HG03520 (cell line): Measurements from ENCODE around the gene CBLIF.
"Not testable (repeated sequence)": the region's sequence is repeated elsewhere in the genome, so short reads cannot be mapped to it uniquely, and the experiment has no call there.

Experiments used
- ATAC-seq: cut with Tn5 transposase; IDR thresholded peaks from one replicate; pipeline ENCODE4 v1.9.1; 2021; ENCODE audit warnings: mild to moderate bottlenecking, moderate library complexity; ENCODE audit not compliant: unreplicated experiment

The CBLIF gene

DNA sequence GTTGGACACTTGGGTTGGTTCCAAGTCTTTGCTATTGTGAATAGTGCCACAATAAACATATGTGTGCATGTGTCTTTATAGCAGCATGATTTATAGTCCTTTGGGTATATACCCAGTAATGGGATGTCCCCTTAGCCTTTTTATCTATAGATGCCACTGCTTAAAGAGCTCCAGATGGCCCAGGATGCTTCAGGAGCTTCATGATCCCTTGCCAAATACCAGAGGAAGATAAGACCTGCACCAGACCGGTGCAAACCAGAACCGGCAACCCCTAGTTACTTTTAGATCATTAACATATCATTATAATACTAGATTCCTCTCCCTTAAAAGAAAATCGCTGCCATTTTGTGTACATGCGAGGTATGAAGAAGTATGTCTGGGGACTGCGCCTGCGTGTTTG lies 3.1 kb upstream of the CBLIF start:
- ATAC-seq: not testable (repeated sequence)

DNA sequence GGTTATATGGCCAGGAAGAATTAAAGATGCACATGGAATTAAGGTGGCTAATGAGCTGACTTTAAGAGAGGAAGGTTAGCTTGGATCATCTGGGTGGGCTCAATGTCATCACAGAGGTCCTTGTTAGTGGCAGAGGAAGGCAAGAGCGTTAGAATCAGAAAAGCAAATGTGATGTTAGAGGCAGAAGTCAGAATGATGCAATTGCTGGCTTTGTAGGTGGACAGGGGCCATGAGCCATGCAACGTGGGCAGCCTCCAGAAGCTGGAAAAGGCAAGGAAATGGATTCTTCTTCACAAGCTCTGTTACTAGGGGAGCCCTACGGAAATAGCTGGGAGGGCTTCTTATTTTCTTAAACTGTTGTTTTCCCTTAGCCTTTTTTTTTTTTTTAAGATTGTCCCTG lies 2.3 kb upstream of the CBLIF start:
- ATAC-seq: no peak

DNA sequence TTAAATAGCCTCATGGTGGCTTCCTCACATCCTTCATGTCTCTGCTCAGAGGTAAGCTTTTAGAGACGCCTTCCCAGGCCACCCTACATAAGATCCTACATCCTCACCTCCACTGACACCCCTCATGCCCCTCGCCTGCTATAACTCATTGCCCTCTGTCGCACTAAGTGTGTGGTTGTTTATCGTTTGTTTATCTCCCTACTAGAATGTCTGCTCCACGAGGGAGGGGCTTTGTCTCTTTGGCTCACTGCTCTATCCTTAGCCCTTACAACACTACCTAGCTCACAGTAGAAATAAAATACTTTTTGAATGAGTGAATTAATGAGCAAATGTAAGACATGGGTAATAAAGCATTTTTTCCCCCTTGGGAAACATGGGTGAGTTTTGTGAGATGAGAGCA lies 1.3 kb upstream of the CBLIF start:
- ATAC-seq: no peak

DNA sequence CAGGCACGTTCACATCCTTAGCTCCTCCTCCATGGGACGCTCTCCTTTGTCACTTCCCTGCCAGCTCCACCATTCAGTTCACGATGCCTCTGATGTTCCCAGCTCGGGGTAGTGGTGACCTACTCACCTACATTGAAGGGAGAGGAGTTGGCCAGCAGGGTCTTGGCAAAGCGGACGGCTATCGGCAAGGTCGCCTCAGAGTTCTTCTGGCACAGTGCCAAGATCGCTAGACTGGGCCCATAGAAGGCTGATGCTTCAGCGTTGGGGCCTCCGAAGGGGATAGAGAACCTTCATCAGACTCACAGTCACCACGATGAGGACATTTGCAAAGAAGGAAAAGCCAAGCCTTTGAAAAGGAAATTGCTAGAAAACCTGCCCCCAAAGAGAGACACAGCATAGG lies 3.0 kb downstream of the CBLIF start:
- ATAC-seq: no peak

DNA sequence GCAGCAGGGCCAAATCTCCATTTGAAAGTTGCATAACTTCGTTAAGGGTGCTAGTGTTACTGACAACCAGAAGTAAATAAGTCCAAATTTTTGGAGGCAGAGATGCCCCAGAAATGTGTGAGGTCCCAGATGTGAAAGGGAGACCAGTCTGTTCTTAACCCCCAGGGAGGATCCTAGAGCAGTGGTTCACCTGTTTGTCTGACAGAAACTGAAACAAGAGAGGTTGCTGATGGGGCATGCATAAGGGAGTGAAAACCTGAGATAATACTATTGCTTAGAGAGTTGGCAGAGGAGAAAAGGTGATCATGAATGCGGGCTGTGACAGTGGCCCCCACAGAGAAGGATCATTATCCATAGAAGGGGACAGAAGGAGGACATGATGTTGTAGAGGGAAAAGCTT lies 3.8 kb downstream of the CBLIF start:
- no peak for ATAC-seq

DNA sequence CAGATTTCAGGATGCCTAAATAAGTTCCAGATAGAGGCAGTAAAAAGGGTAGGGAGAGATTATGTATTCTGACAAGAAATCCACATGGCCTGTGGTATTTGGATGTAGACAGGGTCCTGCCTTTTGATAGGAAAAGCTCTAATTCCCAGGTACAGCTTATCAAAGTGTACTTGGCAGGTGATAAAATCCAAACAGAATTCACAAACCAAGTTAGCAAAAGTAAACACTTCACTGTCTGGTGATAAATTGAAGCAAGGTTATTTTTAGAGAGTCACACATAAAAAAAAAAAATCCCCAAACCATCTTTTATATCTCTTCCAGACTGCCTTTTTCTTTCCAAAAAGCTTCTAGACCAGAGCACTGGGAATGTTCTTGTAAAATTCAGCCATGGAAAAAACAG lies 5.7 kb downstream of the CBLIF start:
- no peak for ATAC-seq

DNA sequence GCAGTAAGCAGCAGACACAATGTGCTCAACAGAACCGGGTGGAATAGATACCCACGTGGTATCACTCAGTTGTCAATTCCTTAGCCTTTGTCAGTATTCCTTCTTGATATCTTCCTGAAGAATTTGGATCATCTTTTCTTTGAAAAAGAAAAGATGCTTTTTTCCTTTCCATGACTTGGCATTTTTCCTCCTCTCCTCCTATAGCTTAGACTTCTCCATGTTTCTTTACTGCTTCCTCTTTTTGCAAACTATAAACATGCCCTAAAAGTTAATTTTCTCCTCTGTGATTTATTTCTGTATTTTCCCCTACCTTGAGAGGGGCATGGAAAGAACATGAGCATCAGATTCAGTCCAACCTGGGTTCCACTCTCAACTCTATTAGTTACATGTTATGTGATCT lies 11.7 kb downstream of the CBLIF start:
- ATAC-seq: no peak

DNA sequence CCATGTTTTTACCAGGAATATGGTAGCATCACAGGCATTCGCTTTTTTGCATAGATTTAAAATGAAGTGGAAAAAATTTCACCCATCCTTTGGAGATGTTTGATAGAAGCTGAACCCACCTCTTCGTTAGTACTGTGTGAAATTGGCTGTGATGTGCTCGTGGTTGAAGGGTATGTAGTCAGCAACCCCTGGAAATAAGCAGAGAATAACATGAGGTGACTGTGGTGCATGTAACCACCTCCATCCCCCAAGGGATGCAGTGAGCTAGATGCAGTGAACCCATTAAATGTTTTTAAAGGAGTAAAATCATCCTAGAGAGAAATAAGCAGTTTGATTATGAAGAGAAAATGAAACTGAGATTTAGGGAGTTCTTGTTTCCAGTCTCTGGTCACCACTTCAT lies 15.9 kb downstream of the CBLIF start:
- ATAC-seq: no peak

DNA sequence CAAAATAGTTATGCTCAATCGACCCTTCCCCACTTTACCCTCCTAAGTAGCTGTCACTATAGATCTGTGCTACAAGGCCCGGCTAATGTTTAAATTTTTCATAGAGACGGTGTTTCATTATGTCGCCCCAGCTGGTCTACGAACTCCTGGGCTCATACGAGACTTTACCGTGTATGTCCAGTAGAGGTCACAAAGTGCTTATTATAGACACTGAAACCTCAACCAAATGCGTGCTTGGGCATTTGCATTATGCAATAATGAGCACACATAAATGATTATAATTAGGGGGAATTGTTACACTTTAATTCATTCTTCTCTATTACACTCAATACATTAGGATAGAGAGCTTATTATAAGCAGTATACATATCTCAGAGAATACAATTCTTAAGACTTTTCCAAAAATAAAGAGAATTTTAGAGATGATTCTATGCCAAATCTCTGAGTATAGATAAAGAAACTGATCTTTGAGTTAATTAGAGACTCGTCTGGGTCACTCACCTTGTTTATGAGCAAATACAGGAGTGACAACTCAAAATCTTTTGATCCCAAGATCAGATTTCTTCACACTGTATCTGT lies 22.2 kb downstream of the CBLIF start:
- peak; percentile 97 for ATAC-seq

DNA sequence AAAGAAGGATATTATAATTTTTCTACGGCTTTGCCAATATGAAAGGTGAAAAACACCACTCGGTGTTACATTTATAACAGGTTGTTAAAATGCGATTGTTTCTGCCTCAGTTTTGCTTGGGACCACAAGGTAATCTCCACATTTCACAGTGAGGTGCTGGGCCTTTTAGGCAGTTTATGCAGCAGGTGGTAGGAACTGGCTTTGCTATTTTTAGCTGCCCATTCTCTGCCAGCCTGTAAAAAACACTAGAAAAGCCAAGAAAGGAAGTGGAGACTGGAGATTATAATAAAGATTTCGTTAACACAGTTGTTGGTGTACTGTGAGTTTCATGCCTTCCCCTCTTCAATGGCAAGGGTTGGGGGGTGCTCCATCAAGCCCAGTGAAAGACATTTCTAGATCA lies 26.7 kb downstream of the CBLIF start:
- no peak for ATAC-seq

DNA sequence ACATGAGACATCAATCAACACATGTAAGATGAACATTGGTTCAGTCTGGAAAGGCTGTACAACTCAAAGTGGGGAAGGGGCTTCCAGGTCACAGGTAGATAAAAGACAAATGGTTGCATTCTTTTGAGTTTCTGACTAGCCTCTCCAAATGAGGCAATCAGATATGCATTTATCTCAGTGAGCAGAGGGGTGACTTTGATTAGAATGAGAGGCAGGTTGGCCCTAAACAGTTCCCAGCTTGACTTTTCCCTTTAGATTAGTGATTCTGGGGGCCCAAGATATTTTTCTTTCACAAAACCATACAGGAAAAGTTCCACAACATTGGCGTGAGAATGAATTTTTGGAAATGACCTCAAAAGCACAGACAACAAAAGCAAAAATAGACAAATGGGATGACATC lies 28.9 kb downstream of the CBLIF start:
- ATAC-seq: not testable (repeated sequence)

DNA sequence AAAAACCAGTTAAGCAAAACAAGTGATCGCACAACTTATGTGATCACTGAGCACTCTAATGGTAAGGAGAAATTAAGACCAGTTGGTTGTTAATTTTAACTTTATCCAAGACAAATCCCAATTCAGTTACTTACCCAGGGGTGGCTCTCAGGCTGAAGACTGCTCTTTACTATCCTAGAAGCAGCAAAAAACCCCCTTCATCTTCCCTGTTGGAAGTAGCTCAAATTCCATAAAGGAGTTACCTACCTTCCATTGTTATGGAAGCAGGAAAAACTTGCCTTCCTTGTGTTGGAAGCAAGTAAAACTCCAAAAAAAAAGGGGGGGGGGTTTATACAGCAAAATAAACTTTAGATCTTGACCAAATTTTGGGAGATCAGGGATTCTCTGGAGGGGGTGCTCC lies 29.5 kb downstream of the CBLIF start:
- ATAC-seq: no peak

DNA sequence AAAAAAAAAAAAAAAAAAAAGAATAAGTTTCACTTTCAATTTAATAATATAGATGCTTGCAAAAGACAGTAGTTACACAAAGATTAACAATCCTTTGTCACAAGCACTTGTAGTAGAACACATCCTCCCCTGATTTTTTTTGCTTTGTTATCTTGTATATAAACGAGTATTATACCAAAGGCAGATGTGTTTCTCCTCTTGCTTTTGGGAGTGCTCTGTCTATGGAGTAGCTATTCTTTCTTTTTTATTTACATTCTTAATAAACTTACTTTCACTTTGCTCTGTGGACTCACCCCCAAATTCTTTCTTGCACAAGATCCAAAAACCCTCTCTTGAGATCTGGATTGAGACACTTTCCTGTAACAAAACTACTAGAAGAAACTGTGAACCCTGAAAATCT lies 31.3 kb downstream of the CBLIF start:
- no peak for ATAC-seq

DNA sequence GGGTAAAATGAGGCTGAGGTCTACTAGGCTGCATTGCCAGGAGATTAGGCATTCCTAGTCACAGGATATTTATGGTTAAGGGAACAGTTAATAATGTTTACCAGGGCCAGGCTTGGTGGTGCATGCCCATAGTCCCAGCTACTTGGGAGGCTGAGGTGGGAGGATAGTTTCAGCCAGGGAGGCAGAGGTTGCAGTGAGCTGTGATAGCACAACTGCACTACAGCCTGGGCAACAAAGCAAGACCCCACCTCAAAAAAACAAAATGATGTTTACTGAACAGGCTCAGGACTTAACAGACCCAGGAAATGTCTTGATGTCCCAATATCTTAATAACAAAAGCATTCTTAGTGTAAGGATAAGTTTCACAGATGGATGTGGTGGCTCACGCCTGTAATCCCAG lies 31.9 kb downstream of the CBLIF start:
- no peak for ATAC-seq

DNA sequence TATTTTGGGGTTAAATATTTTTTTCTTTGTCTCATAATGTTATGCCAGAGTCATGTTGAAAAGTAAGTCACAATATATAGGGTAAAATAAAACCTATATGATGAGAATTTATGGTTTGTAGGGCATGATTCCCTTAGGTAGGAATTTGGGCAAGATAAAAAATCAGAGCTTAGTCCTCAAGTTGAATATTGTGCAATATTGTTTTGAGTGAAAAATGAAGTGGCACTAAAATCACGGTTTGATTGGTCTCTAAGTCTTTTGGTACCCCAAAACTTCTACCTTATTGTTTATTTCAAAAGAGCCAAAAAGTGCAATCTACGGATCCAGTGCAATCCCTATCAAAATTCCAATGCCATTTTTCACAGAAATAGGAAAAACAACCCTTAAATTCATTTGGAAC lies 33.1 kb downstream of the CBLIF start:
- no peak for ATAC-seq

DNA sequence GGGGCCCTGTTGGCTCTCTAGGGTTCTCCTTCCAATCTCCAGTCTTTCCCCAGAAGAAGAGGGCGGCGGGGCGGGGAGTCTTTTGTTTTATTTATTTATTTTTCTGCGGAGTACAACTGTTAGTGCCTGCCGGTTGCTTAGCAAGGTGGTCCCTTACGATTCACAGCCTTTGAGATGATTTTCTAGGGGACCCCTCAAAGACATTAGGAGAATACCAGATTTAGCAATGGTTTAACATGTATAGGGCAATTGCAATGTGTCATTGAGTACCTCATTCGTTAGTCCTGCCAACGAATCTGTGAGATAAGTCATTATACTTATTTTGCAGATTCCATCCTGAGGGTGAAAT lies 34.4 kb downstream of the CBLIF start:
- ATAC-seq: no peak

DNA sequence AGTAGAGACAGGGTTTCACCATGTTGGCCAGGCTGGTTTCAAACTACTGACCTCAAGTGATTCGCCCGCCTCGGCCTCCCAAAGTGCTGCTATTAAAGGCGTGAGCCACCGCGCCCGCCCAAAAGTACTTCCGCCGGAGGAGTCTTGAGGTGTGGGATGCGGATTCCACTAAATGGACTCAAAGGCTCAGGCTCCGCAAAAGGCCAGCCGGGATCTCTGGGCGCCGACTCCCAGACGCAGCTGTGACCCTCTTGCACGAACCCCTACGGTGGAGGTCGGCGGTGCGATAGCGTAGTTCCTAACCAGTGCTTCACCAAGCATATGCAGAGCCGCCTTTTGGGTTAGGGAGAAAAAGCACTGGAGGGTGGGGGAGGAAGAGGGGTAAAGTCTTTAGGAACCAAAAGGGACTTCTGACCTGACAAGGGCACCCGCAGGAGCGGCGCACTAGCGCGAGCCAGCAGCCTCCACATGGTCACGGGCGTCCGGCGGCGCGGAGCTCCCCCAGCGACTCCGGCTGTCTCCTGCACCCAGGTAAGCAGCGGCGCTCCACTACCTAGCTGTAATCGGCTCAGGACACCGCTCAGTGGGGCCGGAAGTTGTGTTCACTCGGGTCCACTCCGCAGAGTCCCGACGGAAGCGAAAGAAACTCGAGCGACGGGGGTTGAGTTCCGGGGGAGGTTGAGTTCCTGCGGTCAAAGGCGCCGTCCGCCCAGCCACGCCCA lies 34.9 kb downstream of the CBLIF start, which contains the start of gene MRPL16:
MRPL16 (minus strand) TSS at position 590 of the 722 bp plus-strand sequence; CDS start at position 470, 120 bp downstream.
- peak; percentile 97 for ATAC-seq

DNA sequence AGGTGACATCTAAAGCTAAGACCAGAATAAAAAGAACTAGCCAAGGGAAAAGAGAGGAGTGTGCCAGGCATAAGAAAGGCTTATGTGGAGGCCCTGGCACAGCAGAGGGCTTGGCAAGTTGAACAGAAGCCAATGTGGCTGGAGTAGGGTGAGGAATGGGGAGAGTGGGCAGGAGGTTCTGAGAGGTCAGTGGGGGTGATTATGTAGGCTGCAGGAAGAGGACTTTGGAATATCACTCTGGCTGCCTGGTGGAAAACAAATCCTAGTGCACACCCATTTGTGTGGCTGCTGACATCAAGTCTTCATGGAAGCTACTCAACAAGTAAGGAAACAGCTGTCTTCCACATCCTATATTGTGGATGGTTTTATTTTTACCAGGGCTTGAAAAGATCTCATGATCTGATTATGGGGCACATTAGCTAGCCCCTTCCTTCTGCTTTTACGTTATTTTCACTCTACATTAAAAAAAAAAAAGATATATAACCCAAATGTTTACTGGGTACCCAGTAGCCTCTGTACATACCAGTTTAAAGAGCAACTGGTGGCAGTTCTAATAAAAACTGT lies 38.2 kb downstream of the CBLIF start:
- no peak for ATAC-seq

DNA sequence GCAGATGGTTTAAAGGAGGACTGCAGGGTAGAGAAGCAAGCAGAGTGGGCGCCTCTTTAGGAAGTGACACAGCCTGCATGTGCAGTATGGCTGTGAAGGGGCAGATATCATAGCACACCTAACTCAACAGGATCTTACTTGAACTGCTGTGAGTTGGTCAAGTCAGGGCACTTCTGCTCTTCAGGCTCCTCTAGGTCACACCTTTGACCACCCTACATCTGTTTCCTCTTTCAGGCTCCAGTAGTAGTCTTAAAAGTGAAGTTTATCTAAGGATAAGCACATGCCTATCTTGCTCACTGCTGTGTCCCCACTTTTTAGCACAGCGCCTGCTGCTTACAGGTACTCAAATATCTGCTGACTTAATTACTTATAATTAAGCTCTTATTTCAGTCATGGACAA lies 41.2 kb downstream of the CBLIF start:
- ATAC-seq: no peak

DNA sequence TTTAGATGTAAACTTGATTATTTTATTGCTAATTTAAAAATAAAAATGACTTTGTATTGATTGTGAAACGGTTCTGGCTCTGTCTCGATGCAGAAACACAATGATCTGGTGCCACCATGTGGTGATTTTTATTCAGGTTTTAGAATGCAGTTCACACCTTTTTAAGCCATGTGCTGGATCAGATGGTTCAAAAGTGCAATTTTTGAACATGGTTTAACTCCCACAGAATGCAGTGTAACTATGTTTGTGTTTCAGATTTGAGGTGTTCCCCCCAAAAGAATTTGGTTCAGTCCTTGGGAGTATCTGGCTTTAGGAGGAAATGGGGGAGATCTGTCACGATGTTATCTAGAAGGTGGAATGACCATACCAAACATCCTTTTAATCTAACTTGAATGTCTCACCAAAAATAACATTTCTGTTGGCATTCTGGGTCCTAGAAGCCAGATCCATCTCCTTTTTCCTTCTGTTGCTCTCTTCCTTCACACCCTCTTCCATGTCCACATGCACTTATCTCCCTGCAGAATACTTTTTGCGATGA lies 42.6 kb downstream of the CBLIF start:
- peak; percentile 58 for ATAC-seq

DNA sequence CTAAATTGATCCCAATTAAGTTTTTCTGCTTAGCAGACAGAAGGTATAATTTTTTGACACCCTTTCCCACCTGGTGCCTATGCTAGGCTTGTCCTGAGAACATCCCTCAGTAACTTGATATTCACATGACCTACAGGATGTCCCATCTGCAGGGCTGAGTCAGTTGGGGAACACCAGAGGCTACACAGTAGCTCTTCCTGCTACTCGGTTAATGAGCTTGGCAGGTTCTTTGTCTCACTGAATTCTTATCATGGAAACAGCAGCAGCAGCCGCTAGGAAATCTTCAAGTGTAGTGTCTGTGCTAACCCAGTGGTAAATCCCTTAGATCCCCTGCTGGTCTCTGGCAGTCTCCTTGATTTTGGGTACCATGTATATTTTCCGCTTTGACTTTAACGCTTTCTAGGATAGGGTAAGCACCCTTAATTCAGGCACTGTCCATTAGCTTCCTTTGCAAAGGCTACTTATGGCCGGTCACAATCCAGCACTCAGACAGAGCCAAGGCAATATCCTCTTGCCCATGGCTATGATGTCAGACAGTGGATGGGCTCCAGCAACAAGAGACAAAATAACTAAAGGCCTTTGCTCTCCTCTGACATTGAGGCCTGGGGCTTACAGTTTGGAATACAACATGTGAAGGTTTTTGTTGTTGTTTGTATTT lies 43.2 kb downstream of the CBLIF start:
- ATAC-seq: no peak

DNA sequence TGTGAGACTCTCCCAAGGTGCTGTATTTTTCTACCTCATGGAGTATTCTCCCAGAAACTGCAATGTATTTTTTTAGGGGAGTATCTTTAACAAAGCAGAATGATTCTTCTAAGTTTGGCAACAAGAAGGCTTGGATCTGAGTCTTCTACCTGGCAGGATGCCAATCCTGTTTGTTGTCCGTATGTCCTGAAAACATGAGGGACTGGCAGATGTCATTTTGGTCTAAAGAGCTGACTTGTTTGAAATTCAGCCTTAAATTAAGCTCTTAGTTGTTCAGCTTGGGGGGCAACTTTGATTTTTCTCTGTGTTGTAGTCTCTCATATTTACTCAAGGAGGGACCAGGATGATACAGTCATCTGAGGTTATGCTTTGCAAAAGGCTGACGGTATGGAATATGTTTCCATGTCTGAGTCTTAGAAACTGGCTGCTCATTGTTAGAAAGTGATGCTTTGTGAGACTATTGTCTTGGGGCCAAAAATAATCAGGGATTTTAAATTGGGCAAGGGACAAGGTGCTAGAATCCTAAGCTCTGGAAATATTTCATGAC lies 44.1 kb downstream of the CBLIF start:
- ATAC-seq: no peak
